ENCODE data around the gene PPM1L. TPM values are rescaled to one million over a fixed set of nuclear protein-coding genes. Genes with fewer than 3 reads are reported as not detected.

The PPM1L gene
- total and polyA plus RNA-seq, 10 of the 15 experiments (the other 5 are each of a cell fraction or from before 2014, with no cell fraction given) = under 0.01 to 0.33 (median 0.06) TPM; not detected in 1

DNA sequence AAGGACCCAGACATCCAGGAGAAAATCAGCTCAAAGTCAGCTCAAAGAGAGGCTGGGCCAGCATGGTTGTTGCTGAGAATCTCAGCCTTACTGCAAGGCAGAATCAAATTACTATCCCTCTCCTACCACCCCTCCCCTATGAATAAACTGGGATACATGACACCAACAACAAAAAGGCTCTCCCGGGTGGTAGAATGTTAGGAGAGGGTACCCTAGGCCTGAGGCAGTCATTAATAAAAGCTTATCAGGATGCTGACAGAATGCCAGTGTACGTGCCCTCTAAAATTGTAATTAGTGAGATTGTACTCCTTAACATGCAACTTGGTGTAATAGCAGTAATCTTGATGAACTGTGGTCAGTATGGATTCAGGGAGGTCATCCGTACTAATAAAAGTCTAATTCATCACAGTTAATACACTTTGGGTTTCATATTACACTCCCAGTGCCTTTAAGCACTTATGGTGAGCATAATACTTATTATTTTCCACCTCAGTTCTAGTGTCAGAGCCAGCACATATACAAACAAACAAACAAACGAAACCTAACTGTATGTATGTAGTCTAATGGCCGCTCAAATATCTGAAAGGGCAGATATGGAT is 272.6 kb downstream of the PPM1L start:
- no peaks in the 10 kb centered on the region for H3K36me3 ChIP-seq (ENCODE audit: control insufficient read depth in 2 of 2, insufficient read depth in 2 of 2, low read length in 1 of 2)
- intact Hi-C loops (cut with micrococcal nuclease; ENCODE audit: unreplicated experiment) = no loop called here
- H3K4me1 ChIP-seq (ENCODE audit: control insufficient read depth, insufficient read depth, low read length) = no peaks in the 10 kb centered on the region
- 28% methylated on average over 5 of the region's 5 CpGs for WGBS (ENCODE audit: insufficient coverage, insufficient replicate concordance, low lambda C conversion rate, missing lambda C conversion rate)
- ChIA-PET SMC1A (ENCODE audit: uncharacterized antibody, unreplicated experiment) (interaction anchor here (1.1 kb wide), 1 partner anchor 10 kb away, joined by 3 read pairs; no protein-coding TSS in a partner anchor), POLR2A (no interaction called here), CTCF (no interaction called here), RAD21 (ENCODE audit: unreplicated experiment) (no interaction called here)
- DNase-seq (ENCODE audit: low read depth, low spot score) = no peak
- no peak overlapping the region for H3K27ac ChIP-seq (ENCODE audit: control insufficient read depth, insufficient read depth)
- H3K4me2 ChIP-seq (ENCODE audit: control insufficient read depth, insufficient read depth) = no peak overlapping the region
- H4K20me1 ChIP-seq (ENCODE audit: control insufficient read depth, insufficient read depth) = no peaks in the 10 kb centered on the region
- H3K79me2 ChIP-seq (ENCODE audit: control insufficient read depth, insufficient read depth, low read length) = no peaks in the 10 kb centered on the region
- in situ Hi-C loops (cut with MboI) = no loop called here
- H3K4me3 ChIP-seq = no peak overlapping the region
- H3K9me3 ChIP-seq (replicated peaks; ENCODE audit: control insufficient read depth, insufficient read depth, low read length) = no peaks in the 10 kb centered on the region
- BruUV-seq (replicated peaks) = no TSS peak
- no peaks in the 10 kb centered on the region for H3K27me3 ChIP-seq (replicated peaks in 1 of 2; ENCODE audit: control insufficient read depth in 2 of 2, insufficient read depth in 2 of 2, low read length in 1 of 2)
- no peak overlapping the region for H2AFZ ChIP-seq (ENCODE audit: control insufficient read depth, low read depth, low read length)
- H3K9ac ChIP-seq (ENCODE audit: control insufficient read depth, insufficient read depth, low read length) = no peak overlapping the region
- ATAC-seq = no peak
- no peak for FAIRE-seq
- TF ChIP-seq, protein P1, sequence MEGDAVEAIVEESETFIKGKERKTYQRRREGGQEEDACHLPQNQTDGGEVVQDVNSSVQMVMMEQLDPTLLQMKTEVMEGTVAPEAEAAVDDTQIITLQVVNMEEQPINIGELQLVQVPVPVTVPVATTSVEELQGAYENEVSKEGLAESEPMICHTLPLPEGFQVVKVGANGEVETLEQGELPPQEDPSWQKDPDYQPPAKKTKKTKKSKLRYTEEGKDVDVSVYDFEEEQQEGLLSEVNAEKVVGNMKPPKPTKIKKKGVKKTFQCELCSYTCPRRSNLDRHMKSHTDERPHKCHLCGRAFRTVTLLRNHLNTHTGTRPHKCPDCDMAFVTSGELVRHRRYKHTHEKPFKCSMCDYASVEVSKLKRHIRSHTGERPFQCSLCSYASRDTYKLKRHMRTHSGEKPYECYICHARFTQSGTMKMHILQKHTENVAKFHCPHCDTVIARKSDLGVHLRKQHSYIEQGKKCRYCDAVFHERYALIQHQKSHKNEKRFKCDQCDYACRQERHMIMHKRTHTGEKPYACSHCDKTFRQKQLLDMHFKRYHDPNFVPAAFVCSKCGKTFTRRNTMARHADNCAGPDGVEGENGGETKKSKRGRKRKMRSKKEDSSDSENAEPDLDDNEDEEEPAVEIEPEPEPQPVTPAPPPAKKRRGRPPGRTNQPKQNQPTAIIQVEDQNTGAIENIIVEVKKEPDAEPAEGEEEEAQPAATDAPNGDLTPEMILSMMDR (IDR thresholded peaks at IDR 0.05 in 2 of 3, conservative IDR thresholded peaks at IDR 0.05 in 1 of 3; ENCODE audit: control insufficient read depth in 2 of 3, extremely low read depth in 1 of 3, insufficient read depth in 1 of 3, low read depth in 3 of 3, low read length in 3 of 3) = no peak
- TF ChIP-seq, protein P2, sequence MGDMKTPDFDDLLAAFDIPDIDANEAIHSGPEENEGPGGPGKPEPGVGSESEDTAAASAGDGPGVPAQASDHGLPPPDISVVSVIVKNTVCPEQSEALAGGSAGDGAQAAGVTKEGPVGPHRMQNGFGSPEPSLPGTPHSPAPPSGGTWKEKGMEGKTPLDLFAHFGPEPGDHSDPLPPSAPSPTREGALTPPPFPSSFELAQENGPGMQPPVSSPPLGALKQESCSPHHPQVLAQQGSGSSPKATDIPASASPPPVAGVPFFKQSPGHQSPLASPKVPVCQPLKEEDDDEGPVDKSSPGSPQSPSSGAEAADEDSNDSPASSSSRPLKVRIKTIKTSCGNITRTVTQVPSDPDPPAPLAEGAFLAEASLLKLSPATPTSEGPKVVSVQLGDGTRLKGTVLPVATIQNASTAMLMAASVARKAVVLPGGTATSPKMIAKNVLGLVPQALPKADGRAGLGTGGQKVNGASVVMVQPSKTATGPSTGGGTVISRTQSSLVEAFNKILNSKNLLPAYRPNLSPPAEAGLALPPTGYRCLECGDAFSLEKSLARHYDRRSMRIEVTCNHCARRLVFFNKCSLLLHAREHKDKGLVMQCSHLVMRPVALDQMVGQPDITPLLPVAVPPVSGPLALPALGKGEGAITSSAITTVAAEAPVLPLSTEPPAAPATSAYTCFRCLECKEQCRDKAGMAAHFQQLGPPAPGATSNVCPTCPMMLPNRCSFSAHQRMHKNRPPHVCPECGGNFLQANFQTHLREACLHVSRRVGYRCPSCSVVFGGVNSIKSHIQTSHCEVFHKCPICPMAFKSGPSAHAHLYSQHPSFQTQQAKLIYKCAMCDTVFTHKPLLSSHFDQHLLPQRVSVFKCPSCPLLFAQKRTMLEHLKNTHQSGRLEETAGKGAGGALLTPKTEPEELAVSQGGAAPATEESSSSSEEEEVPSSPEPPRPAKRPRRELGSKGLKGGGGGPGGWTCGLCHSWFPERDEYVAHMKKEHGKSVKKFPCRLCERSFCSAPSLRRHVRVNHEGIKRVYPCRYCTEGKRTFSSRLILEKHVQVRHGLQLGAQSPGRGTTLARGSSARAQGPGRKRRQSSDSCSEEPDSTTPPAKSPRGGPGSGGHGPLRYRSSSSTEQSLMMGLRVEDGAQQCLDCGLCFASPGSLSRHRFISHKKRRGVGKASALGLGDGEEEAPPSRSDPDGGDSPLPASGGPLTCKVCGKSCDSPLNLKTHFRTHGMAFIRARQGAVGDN (IDR thresholded peaks at IDR 0.05) = no peak
- TF ChIP-seq ZNF207 (IDR thresholded peaks at IDR 0.05; ENCODE audit: borderline replicate concordance) (no peak), ZNF24 (IDR thresholded peaks at IDR 0.05) (no peak), ETV6 (conservative IDR thresholded peaks at IDR 0.05 in 1 of 2, IDR thresholded peaks at IDR 0.05 in 1 of 2; ENCODE audit: borderline replicate concordance in 1 of 2, low read depth in 1 of 2) (no peak), MYB (IDR thresholded peaks at IDR 0.05; ENCODE audit: borderline replicate concordance, low read depth, low read length) (no peak), SRF (IDR thresholded peaks at IDR 0.05; ENCODE audit: low read depth in 2 of 2, low read length in 2 of 2) (no peak), STAT3 (IDR thresholded peaks at IDR 0.05; ENCODE audit: low read depth, low read length) (no peak), RFX5 (IDR thresholded peaks at IDR 0.05; ENCODE audit: low read depth, low read length) (no peak), CHD1 (IDR thresholded peaks at IDR 0.05; ENCODE audit: low read depth, low read length) (no peak)
- TF ChIP-seq, protein P3, sequence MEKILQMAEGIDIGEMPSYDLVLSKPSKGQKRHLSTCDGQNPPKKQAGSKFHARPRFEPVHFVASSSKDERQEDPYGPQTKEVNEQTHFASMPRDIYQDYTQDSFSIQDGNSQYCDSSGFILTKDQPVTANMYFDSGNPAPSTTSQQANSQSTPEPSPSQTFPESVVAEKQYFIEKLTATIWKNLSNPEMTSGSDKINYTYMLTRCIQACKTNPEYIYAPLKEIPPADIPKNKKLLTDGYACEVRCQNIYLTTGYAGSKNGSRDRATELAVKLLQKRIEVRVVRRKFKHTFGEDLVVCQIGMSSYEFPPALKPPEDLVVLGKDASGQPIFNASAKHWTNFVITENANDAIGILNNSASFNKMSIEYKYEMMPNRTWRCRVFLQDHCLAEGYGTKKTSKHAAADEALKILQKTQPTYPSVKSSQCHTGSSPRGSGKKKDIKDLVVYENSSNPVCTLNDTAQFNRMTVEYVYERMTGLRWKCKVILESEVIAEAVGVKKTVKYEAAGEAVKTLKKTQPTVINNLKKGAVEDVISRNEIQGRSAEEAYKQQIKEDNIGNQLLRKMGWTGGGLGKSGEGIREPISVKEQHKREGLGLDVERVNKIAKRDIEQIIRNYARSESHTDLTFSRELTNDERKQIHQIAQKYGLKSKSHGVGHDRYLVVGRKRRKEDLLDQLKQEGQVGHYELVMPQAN (conservative IDR thresholded peaks at IDR 0.05) = no peak
- TF ChIP-seq, protein P4, sequence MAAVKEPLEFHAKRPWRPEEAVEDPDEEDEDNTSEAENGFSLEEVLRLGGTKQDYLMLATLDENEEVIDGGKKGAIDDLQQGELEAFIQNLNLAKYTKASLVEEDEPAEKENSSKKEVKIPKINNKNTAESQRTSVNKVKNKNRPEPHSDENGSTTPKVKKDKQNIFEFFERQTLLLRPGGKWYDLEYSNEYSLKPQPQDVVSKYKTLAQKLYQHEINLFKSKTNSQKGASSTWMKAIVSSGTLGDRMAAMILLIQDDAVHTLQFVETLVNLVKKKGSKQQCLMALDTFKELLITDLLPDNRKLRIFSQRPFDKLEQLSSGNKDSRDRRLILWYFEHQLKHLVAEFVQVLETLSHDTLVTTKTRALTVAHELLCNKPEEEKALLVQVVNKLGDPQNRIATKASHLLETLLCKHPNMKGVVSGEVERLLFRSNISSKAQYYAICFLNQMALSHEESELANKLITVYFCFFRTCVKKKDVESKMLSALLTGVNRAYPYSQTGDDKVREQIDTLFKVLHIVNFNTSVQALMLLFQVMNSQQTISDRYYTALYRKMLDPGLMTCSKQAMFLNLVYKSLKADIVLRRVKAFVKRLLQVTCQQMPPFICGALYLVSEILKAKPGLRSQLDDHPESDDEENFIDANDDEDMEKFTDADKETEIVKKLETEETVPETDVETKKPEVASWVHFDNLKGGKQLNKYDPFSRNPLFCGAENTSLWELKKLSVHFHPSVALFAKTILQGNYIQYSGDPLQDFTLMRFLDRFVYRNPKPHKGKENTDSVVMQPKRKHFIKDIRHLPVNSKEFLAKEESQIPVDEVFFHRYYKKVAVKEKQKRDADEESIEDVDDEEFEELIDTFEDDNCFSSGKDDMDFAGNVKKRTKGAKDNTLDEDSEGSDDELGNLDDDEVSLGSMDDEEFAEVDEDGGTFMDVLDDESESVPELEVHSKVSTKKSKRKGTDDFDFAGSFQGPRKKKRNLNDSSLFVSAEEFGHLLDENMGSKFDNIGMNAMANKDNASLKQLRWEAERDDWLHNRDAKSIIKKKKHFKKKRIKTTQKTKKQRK (IDR thresholded peaks at IDR 0.05; ENCODE audit: low read depth, low read length) = no peak

All from GM12878 (cell line).